Glomerular visceral epithelial cell (primary cell): ENCODE results near the gene KCNJ9.

Source experiments
- DNase-seq: peaks from one replicate; pipeline ENCODE4 v3.0.0-alpha.2; 2016; ENCODE audit errors: extremely low spot score

The KCNJ9 gene

GRCh38 chr1:160066829-160067745 is 14.3 kb upstream of the KCNJ9 start:
- DNase-seq = no peak

GRCh38 chr1:160068225-160068624 is 13.1 kb upstream of the KCNJ9 start:
- DNase-seq = no peak

- no peak for DNase-seq
These were observed 11.7 kb upstream of the KCNJ9 start, which contains the start of gene KCNJ10 for GRCh38 chr1:160069460-160070231. Gene KCNJ10 (minus strand): TSS chr1:160070160. CDS start chr1:160042532, 27,628 bp downstream.

GRCh38 chr1:160070243-160071163 is 10.8 kb upstream of the KCNJ9 start:
- peak; percentile 65 for DNase-seq

- no peak for DNase-seq
These were observed 10.0 kb upstream of the KCNJ9 start for GRCh38 chr1:160071289-160071688.

- DNase-seq = no peak
These were observed 6.5 kb upstream of the KCNJ9 start for GRCh38 chr1:160074865-160075264.

- no peak for DNase-seq
These were observed 5.5 kb upstream of the KCNJ9 start for GRCh38 chr1:160075836-160076235.

- DNase-seq = peak; percentile 63
These were observed 5.0 kb upstream of the KCNJ9 start for GRCh38 chr1:160076295-160076694.

- no peak for DNase-seq
These were observed 3.9 kb upstream of the KCNJ9 start for GRCh38 chr1:160077486-160077885.

- DNase-seq = peak; percentile 33
These were observed 2.7 kb upstream of the KCNJ9 start for GRCh38 chr1:160078512-160079195.

GRCh38 chr1:160079448-160079847 is 1.9 kb upstream of the KCNJ9 start:
- no peak for DNase-seq

- no peak for DNase-seq
These were observed 797 bp upstream of the KCNJ9 start for GRCh38 chr1:160080381-160081100.

GRCh38 chr1:160082487-160082886 is 1.1 kb downstream of the KCNJ9 start:
- no peak for DNase-seq

- no peak for DNase-seq
These were observed 1.6 kb downstream of the KCNJ9 start for GRCh38 chr1:160082926-160083325.

- DNase-seq = peak; percentile 30
These were observed 2.8 kb downstream of the KCNJ9 start for GRCh38 chr1:160083968-160084770.

- no peak for DNase-seq
These were observed 3.5 kb downstream of the KCNJ9 start for GRCh38 chr1:160084771-160085321.

- DNase-seq = peak; percentile 66
These were observed 4.5 kb downstream of the KCNJ9 start for GRCh38 chr1:160085686-160086455.

- no peak for DNase-seq
These were observed 5.1 kb downstream of the KCNJ9 start for GRCh38 chr1:160086456-160086892.
